ENCODE measurements around the gene MYLIP.

Gene MYLIP

DNA sequence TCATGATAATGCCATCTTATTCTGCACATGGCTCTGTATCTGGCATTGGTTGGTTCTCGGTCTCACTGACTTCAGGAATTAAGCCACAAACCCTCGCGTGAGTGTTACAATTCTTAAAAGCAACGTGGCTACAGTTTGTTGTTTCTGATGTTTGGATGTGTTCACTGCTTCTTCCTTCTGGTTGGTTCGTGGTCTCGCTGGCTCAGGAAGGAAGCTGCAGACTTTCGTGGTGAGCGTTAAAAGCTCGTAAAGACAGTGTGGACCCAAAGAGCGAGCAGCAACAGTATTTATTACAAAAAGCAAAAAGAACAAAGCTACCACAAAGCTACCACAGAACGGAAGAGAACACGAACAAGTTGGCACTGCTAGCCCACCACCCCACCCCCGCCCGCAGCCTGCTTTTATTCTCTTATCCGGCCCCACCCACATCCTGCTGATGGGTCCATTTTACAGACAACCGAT, 51.1 kb downstream of the MYLIP start:
- Histone ChIP-seq H3K4me3 (ENCODE audit: low read length in 2 of 2) (no peak overlapping the region), H3K27me3 (ENCODE audit: control insufficient read depth in 2 of 2, insufficient read depth in 2 of 2, low read length in 2 of 2) (no peaks in the 10 kb centered on the region), H3K9me3 (ENCODE audit: control insufficient read depth in 2 of 2, low read length in 2 of 2) (no peaks in the 10 kb centered on the region), H3K36me3 (ENCODE audit: control insufficient read depth in 2 of 2, insufficient read depth in 2 of 2, low read length in 2 of 2) (no peaks in the 10 kb centered on the region), H3K27ac (ENCODE audit: low read depth in 2 of 2, low read length in 2 of 2) (no peak overlapping the region), H3K4me1 (ENCODE audit: control insufficient read depth in 2 of 2, insufficient read depth in 2 of 2, low read length in 2 of 2) (peaks cover 0 to 7% of the 10 kb centered on the region in 2 donors), H3K9ac (ENCODE audit: low read depth in 1 of 2, low read length in 2 of 2) (no peak overlapping the region)

DNA sequence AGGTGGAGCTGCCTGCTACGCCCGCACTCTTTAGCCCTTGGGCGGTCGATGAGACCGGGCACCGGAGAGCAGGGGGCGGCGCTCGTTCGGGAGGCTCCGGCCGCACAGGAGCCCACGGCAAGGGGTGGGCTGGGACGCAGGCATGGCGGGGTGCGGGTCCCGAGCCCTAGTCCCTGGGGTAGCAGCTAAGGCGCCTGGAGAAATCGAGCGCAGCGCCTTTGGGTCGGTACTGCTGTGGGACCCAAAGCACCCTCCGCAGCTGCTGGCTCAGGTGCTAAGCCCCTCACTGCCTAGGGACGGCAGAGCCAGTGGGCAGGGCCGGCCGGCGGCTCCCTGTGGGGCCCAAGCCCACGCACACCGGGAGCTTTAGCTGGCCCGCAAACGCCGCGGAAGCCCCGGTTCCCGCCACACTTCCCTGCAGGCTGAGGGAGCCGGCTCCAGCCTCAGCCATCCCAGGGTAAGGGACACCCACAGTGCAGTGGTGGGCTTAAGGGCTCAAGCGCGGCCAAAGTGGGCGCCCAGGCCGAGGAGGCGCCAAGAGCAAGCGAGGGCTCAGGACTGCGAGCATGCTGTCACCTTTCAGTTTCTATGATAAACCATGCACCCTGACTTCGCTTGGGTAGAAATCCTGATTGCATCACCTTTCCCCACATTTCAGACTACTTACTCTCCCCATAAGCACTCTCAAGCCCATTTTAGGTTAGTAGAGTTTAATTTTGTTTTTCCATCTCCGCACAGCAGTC, 52.0 kb downstream of the MYLIP start:
- peaks cover 0 to 7% of the 10 kb centered on the region in 2 donors for H3K4me1 ChIP-seq (ENCODE audit: control insufficient read depth in 2 of 2, insufficient read depth in 2 of 2, low read length in 2 of 2)
- H3K36me3 ChIP-seq (ENCODE audit: control insufficient read depth in 2 of 2, insufficient read depth in 2 of 2, low read length in 2 of 2), result no peaks in the 10 kb centered on the region
- no peak overlapping the region for H3K4me3 ChIP-seq (ENCODE audit: low read length in 2 of 2)
- H3K9ac ChIP-seq (ENCODE audit: low read depth in 1 of 2, low read length in 2 of 2), result no peak overlapping the region
- H3K27me3 ChIP-seq (ENCODE audit: control insufficient read depth in 2 of 2, insufficient read depth in 2 of 2, low read length in 2 of 2), result no peaks in the 10 kb centered on the region
- no peaks in the 10 kb centered on the region for H3K9me3 ChIP-seq (ENCODE audit: control insufficient read depth in 2 of 2, low read length in 2 of 2)
- no peak overlapping the region for H3K27ac ChIP-seq (ENCODE audit: low read depth in 2 of 2, low read length in 2 of 2)

DNA sequence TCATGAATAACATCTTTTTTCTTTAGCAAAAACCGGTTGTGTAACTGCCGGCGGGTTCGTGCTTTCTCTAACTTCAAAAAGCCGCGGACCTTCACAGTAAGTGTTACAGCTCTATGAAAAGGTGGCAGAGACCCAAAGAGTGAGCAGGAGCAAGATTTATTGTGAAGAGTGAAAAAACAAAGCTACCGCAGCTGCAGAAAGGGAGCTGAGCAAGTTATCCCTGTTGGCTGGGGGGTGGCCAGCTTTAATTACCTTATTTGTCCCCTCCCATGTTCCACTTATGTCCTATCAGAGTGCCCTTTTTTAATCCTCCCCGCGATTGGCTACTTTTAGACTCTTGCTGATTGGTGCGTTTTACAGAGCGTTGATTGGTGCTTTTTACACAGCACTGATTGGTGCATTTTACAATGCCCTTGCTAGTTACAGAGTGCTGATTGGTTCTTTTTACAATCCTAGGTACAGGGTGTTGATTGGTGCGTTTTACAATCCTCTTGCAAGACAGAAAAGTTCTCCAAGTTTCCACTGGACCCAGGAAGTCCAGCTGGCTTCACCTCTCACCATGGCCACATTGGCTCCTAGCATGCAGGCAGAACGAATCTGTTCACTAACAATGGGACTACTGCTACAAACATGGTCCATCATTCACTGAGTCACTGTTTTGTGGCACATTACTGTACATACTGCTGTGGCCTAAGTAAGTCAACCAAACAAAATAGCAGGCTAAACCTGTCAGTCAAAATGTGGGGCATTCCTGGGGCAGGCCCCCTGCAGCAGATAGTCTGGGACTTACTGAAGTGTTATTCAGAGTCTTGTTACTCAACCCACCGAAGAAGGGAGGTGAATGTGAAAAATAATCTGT, 52.8 kb downstream of the MYLIP start:
- H3K9me3 ChIP-seq (ENCODE audit: control insufficient read depth in 2 of 2, low read length in 2 of 2), result no peaks in the 10 kb centered on the region
- peaks cover 0 to 7% of the 10 kb centered on the region in 2 donors for H3K4me1 ChIP-seq (ENCODE audit: control insufficient read depth in 2 of 2, insufficient read depth in 2 of 2, low read length in 2 of 2)
- H3K27ac ChIP-seq (ENCODE audit: low read depth in 2 of 2, low read length in 2 of 2), result no peak overlapping the region
- H3K9ac ChIP-seq (ENCODE audit: low read depth in 1 of 2, low read length in 2 of 2), result no peak overlapping the region
- no peak overlapping the region for H3K4me3 ChIP-seq (ENCODE audit: low read length in 2 of 2)
- H3K27me3 ChIP-seq (ENCODE audit: control insufficient read depth in 2 of 2, insufficient read depth in 2 of 2, low read length in 2 of 2), result no peaks in the 10 kb centered on the region
- H3K36me3 ChIP-seq (ENCODE audit: control insufficient read depth in 2 of 2, insufficient read depth in 2 of 2, low read length in 2 of 2), result no peaks in the 10 kb centered on the region

DNA sequence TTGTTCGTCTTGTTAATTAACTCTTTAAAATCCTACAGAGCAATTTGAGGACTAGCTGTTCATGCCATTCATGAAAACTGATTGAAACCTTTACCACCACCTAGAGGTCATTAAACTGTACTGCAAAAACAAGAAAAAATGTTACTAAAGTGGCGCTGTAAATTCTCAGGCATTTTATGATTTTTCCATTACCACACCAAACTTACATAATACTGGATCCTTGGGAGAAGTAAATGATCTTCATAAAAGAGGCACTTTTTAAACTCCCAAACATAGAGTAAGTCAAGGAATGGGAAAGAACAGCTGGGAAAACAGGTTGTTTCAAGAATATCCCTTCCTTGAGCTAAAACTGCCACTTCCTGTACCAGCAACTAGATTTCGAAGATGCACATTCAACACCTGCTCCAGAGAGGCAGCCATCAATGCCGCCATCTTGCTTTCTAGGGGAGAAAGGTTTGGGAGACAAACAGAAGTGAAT, 54.3 kb downstream of the MYLIP start:
- Histone ChIP-seq H3K4me3 (ENCODE audit: low read length in 2 of 2) (no peak overlapping the region), H3K9me3 (ENCODE audit: control insufficient read depth in 2 of 2, low read length in 2 of 2) (no peaks in the 10 kb centered on the region), H3K27ac (ENCODE audit: low read depth in 2 of 2, low read length in 2 of 2) (no peak overlapping the region), H3K4me1 (ENCODE audit: control insufficient read depth in 2 of 2, insufficient read depth in 2 of 2, low read length in 2 of 2) (peaks cover 0 to 7% of the 10 kb centered on the region in 2 donors), H3K36me3 (ENCODE audit: control insufficient read depth in 2 of 2, insufficient read depth in 2 of 2, low read length in 2 of 2) (no peaks in the 10 kb centered on the region), H3K9ac (ENCODE audit: low read depth in 1 of 2, low read length in 2 of 2) (no peak overlapping the region), H3K27me3 (ENCODE audit: control insufficient read depth in 2 of 2, insufficient read depth in 2 of 2, low read length in 2 of 2) (no peaks in the 10 kb centered on the region)

DNA sequence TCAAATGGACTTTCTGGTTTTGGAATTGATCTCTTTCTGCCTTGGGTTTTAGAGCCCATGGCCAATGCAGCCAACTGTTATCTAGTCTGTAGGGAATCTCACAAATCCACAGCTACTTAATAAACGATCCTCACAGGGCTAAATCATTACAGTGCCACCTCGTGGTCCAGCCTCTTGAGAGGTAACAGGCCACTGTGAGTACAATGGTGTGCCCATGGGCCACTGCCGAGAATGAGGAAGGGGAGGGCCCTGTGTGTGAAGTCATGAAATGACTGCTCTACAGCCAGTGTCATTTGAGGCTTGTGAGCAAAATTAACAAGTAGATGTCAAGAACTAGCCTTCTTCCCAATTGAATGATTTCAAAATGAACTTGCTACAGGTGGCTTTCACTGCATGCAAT, 55.2 kb downstream of the MYLIP start:
- Histone ChIP-seq H3K9me3 (ENCODE audit: control insufficient read depth in 2 of 2, low read length in 2 of 2) (no peaks in the 10 kb centered on the region), H3K36me3 (ENCODE audit: control insufficient read depth in 2 of 2, insufficient read depth in 2 of 2, low read length in 2 of 2) (no peaks in the 10 kb centered on the region), H3K27me3 (ENCODE audit: control insufficient read depth in 2 of 2, insufficient read depth in 2 of 2, low read length in 2 of 2) (no peaks in the 10 kb centered on the region), H3K4me3 (ENCODE audit: low read length in 2 of 2) (no peak overlapping the region), H3K9ac (ENCODE audit: low read depth in 1 of 2, low read length in 2 of 2) (no peak overlapping the region), H3K27ac (ENCODE audit: low read depth in 2 of 2, low read length in 2 of 2) (no peak overlapping the region), H3K4me1 (ENCODE audit: control insufficient read depth in 2 of 2, insufficient read depth in 2 of 2, low read length in 2 of 2) (peaks cover 0 to 7% of the 10 kb centered on the region in 2 donors)

DNA sequence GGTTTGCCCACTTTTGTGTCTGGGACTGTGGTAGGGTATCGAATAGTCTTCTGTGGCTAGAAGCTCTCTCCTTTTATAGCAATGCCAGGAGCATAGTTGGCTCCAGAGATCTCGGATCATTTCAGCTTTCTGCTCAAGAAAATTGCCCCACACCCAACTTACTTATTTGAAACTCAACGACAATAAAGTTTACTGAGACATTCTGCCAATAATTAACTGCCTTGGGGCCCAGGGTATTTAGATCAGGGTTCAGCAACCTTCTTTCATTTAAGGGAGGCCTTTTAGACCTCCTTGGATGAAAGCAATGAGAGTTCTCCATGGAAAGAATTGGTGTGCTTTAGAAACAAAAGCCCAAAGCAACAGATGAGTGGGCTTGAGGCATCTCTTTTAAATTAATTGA, 55.7 kb downstream of the MYLIP start:
- no peaks in the 10 kb centered on the region for H3K27me3 ChIP-seq (ENCODE audit: control insufficient read depth in 2 of 2, insufficient read depth in 2 of 2, low read length in 2 of 2)
- no peak overlapping the region for H3K4me3 ChIP-seq (ENCODE audit: low read length in 2 of 2)
- no peak overlapping the region for H3K9ac ChIP-seq (ENCODE audit: low read depth in 1 of 2, low read length in 2 of 2)
- H3K36me3 ChIP-seq (ENCODE audit: control insufficient read depth in 2 of 2, insufficient read depth in 2 of 2, low read length in 2 of 2), result no peaks in the 10 kb centered on the region
- no peak overlapping the region for H3K27ac ChIP-seq (ENCODE audit: low read depth in 2 of 2, low read length in 2 of 2)
- no peaks in the 10 kb centered on the region for H3K9me3 ChIP-seq (ENCODE audit: control insufficient read depth in 2 of 2, low read length in 2 of 2)
- H3K4me1 ChIP-seq (ENCODE audit: control insufficient read depth in 2 of 2, insufficient read depth in 2 of 2, low read length in 2 of 2), result peaks cover 0 to 7% of the 10 kb centered on the region in 2 donors

DNA sequence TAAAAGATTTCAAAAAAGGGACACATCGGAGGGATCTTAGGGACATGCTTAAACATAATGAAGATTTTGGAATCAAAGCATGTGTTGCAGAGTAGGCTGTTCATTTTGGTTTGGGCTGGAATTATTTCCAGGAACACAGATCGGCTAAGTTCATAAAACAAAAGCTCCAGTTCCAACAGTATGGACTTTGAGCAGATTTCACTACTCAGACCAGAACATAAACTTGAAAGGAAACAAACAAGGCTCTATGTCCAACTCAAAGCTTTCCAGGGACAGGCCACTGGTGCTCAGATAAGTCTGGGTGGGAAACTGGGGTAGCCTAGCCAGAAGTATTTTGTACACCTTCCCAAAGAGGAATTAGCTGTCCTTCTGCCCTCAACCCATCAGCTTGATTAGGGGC, 58.3 kb downstream of the MYLIP start:
- no peak overlapping the region for H3K9ac ChIP-seq (ENCODE audit: low read depth in 1 of 2, low read length in 2 of 2)
- H3K4me1 ChIP-seq (ENCODE audit: control insufficient read depth in 2 of 2, insufficient read depth in 2 of 2, low read length in 2 of 2), result peaks cover 0 to 7% of the 10 kb centered on the region in 2 donors
- no peak overlapping the region for H3K4me3 ChIP-seq (ENCODE audit: low read length in 2 of 2)
- H3K27ac ChIP-seq (ENCODE audit: low read depth in 2 of 2, low read length in 2 of 2), result no peak overlapping the region
- no peaks in the 10 kb centered on the region for H3K27me3 ChIP-seq (ENCODE audit: control insufficient read depth in 2 of 2, insufficient read depth in 2 of 2, low read length in 2 of 2)
- H3K9me3 ChIP-seq (ENCODE audit: control insufficient read depth in 2 of 2, low read length in 2 of 2), result no peaks in the 10 kb centered on the region
- H3K36me3 ChIP-seq (ENCODE audit: control insufficient read depth in 2 of 2, insufficient read depth in 2 of 2, low read length in 2 of 2), result no peaks in the 10 kb centered on the region

DNA sequence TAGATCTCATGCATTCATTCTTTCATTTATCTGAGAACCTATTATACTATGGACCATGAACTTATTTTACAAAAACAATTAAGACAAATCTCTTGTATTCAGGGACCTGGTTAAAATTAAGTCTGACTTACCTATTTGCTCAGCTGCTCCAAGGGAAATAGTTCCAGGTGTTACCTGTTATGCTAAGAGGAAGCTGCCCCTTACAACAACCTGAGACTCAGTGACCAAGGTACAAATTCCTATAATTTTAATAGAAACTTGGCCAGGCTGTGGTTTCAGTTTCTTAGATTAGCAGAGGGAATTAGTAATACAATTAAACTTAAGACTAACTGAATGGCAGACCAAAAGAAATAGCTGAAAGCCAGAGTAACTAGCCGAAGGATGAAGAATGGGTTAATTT, 61.3 kb downstream of the MYLIP start:
- Histone ChIP-seq H3K36me3 (ENCODE audit: control insufficient read depth in 2 of 2, insufficient read depth in 2 of 2, low read length in 2 of 2) (no peaks in the 10 kb centered on the region), H3K4me3 (ENCODE audit: low read length in 2 of 2) (no peak overlapping the region), H3K27ac (ENCODE audit: low read depth in 2 of 2, low read length in 2 of 2) (no peak overlapping the region), H3K27me3 (ENCODE audit: control insufficient read depth in 2 of 2, insufficient read depth in 2 of 2, low read length in 2 of 2) (no peaks in the 10 kb centered on the region), H3K9ac (ENCODE audit: low read depth in 1 of 2, low read length in 2 of 2) (no peak overlapping the region), H3K4me1 (ENCODE audit: control insufficient read depth in 2 of 2, insufficient read depth in 2 of 2, low read length in 2 of 2) (no peaks in the 10 kb centered on the region), H3K9me3 (ENCODE audit: control insufficient read depth in 2 of 2, low read length in 2 of 2) (no peaks in the 10 kb centered on the region)

DNA sequence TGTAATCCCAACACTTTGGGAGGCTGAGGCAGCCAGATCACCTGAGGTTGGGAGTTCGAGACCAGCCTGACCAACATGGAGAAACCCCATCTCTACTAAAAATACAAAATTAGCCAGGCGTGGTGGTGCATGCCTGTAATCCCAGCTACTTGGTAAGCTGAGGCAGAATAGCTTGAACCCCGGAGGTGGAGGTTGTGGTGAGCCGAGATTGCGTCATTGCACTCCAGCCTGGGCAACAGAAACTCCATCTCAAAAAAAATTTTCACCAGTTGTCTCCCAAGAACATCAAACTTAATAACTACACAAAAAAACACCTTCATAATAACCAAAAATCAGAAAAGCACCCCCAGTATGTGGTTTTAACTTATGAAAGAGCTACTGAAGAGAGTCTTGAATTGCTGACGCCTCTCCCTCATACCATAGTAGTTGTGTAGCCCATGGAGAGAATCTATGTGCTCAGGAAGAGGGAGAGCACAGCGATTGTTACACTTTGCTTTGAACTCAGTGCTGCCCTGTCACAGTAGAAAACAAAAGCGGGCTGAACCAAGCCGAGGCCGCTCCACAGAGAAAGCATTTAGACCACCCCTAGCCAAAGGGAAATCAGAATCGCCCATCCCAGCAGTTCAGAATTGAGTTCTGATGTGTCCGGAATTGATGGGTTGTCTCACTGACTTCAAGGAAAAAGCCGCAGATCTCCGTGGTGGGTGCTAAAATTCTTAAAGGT, 67.5 kb downstream of the MYLIP start:
- H3K36me3 ChIP-seq (ENCODE audit: control insufficient read depth in 2 of 2, insufficient read depth in 2 of 2, low read length in 2 of 2), result no peaks in the 10 kb centered on the region
- H3K4me1 ChIP-seq (ENCODE audit: control insufficient read depth in 2 of 2, insufficient read depth in 2 of 2, low read length in 2 of 2), result peaks cover 8 to 12% of the 10 kb centered on the region in 2 donors
- no peak overlapping the region for H3K27ac ChIP-seq (ENCODE audit: low read depth in 2 of 2, low read length in 2 of 2)
- H3K4me3 ChIP-seq (ENCODE audit: low read length in 2 of 2), result no peak overlapping the region
- no peaks in the 10 kb centered on the region for H3K9me3 ChIP-seq (ENCODE audit: control insufficient read depth in 2 of 2, low read length in 2 of 2)
- no peak overlapping the region for H3K9ac ChIP-seq (ENCODE audit: low read depth in 1 of 2, low read length in 2 of 2)
- no peaks in the 10 kb centered on the region for H3K27me3 ChIP-seq (ENCODE audit: control insufficient read depth in 2 of 2, insufficient read depth in 2 of 2, low read length in 2 of 2)

All from mucosa of rectum (tissue), 2 donors.